Sigmoid colon (tissue), 7 donors: ENCODE measurements around the gene RHOJ. TPM values are rescaled to one million over a fixed set of nuclear protein-coding genes. Genes with fewer than 3 reads are reported as not detected.

Experiments used
- DNase-seq: peaks from one replicate; pipeline ENCODE4 v3.0.0-alpha.2; 2019
- H3K27ac ChIP-seq, 4 donors: fragments of 200-600 bp; sonication (generic); one replicate each; pipeline ENCODE4 v1.5.1; 2016 to 2019; ENCODE audit warnings: mild to moderate bottlenecking in 1 of 4
- H3K27me3 ChIP-seq, 3 donors: fragments of 200-600 bp; sonication (generic); one replicate each; pipeline ENCODE4 v1.5.1; 2019; ENCODE audit warnings: mild to moderate bottlenecking in 1 of 3
- H3K36me3 ChIP-seq, 4 donors: fragments of 200-600 bp; sonication (generic); one replicate each; pipeline ENCODE4 v1.5.1; 2016 to 2019
- H3K4me1 ChIP-seq, 4 donors: fragments of 200-600 bp; sonication (generic); one replicate each; pipeline ENCODE4 v1.5.1; 2017 to 2019
- H3K4me3 ChIP-seq, 4 donors: fragments of 200-600 bp; sonication (generic); one replicate each; pipeline ENCODE4 v1.5.1; 2017 to 2019; ENCODE audit warnings: mild to moderate bottlenecking in 2 of 4, moderate library complexity in 1 of 4
- H3K9me3 ChIP-seq, 4 donors: fragments of 200-600 bp in 3 of 4; sonication (generic) in 3 of 4; one replicate each; pipeline versions ENCODE4 v1.5.1 to v1.6.1; 2013 to 2019
- EP300 ChIP-seq, 4 donors: sonication (generic); formaldehyde crosslinking; IDR thresholded peaks; one replicate each; pipeline ENCODE4 v1.6.1; 2017; ENCODE audit warnings: antibody characterized with exemption in 4 of 4
- POLR2A ChIP-seq, 2 donors: fragments of 450-650 bp; IDR thresholded peaks; one replicate each; pipeline ENCODE4 v1.6.1; 2016; ENCODE audit warnings: antibody characterized with exemption in 2 of 2, mild to moderate bottlenecking in 2 of 2, moderate library complexity in 2 of 2
- POLR2AphosphoS5 ChIP-seq, 4 donors: sonication (generic); formaldehyde crosslinking; IDR thresholded peaks; one replicate each; pipeline ENCODE4 v1.6.1; 2017; ENCODE audit warnings: antibody characterized with exemption in 4 of 4
- WGBS, 2 donors: extraction: QIAGEN DNeasy Blood & Tissue Kit; methylation state at CpG; one replicate each; pipeline ENCODE4 v1.1.7; 2013; 5-methylcytosine and 5-hydroxymethylcytosine counted together
- intact Hi-C: fragments of 100-400 bp; cut with DNase I; formaldehyde crosslinking; loops from one replicate; pipeline ENCODE4 v1.15.1; 2023
- polyA plus RNA-seq, 3 donors: library from polyadenylated mRNA; stranded (reverse); fragments of 200-250 nt; gene quantifications; one replicate each; pipeline ENCODE4 v1.2.3, GENCODE V29; 2013
- total RNA-seq, 4 donors: library from RNA; depleted of rRNA; stranded (reverse); fragments of >200 nt; gene quantifications; one replicate each; pipeline ENCODE4 v1.1.0, GENCODE V29; 2016
- TF ChIP-seq, protein P1 (sequence below), 4 experiments: fragments of 450-650 bp in 3 of 4; fragments of 200-600 bp in 1 of 4; IDR thresholded peaks; one replicate each; pipeline ENCODE4 v1.5.1; 2016 to 2019; ENCODE audit warnings: antibody characterized with exemption in 4 of 4, mild to moderate bottlenecking in 3 of 4, moderate library complexity in 2 of 4
- donor health status: healthy with polysubstance abuse.
- donor health status: Bipolar disorder and iron deficiency.
- donor health status: healthy.

RHOJ gene
- total and polyA plus RNA-seq, 7 donors: 1.6 to 28.5 (median 6.6) TPM

DNA sequence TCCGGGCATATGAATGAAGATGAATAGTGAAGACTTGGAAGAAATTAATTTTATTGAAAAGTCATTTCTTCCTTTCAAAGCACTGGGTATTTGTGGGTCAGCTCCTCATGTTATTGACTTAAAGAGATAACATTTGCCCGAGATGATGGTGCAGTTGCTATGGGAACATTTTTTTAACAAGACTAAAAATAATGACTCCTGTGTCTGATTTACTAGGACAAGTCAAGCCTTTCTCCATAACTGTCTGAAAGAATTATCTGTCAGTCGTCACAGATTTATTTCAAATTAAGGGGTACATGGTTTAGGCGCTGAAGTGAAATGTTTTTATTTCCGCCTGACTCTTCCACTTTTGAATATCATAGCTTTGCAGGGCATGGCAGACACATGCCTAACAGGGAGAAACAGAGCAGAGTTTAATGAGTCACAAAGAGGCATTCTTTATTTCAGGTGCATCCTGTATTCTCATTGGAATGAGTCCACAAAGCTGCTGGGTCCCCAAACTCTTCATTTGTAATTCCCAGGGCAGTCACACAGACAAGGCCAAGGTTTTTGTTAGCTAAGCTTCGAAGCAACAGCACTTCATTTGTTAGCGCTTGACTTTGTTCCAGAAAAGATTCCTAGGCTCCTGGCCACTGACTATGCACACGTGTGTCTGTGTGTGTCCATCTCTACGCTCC, 118.8 kb downstream of the RHOJ start:
- H3K4me3 ChIP-seq: no peak overlapping the region
- no peaks in the 10 kb centered on the region for H3K36me3 ChIP-seq
- H3K27ac ChIP-seq: no peak overlapping the region
- intact Hi-C loops: no loop called here
- WGBS, 2 donors: 59 to 68% methylated on average over 9 of the region's 9 CpGs
- H3K9me3 ChIP-seq: no peaks in the 10 kb centered on the region
- no peak for TF ChIP-seq EP300 (IDR thresholded peaks at IDR 0.05)
- TF ChIP-seq, protein P1, sequence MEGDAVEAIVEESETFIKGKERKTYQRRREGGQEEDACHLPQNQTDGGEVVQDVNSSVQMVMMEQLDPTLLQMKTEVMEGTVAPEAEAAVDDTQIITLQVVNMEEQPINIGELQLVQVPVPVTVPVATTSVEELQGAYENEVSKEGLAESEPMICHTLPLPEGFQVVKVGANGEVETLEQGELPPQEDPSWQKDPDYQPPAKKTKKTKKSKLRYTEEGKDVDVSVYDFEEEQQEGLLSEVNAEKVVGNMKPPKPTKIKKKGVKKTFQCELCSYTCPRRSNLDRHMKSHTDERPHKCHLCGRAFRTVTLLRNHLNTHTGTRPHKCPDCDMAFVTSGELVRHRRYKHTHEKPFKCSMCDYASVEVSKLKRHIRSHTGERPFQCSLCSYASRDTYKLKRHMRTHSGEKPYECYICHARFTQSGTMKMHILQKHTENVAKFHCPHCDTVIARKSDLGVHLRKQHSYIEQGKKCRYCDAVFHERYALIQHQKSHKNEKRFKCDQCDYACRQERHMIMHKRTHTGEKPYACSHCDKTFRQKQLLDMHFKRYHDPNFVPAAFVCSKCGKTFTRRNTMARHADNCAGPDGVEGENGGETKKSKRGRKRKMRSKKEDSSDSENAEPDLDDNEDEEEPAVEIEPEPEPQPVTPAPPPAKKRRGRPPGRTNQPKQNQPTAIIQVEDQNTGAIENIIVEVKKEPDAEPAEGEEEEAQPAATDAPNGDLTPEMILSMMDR (IDR thresholded peaks at IDR 0.05): no peak
- TF ChIP-seq POLR2A (IDR thresholded peaks at IDR 0.05): no peak
- no peak for TF ChIP-seq POLR2AphosphoS5 (IDR thresholded peaks at IDR 0.05)
- DNase-seq: no peak
- no peaks in the 10 kb centered on the region for H3K27me3 ChIP-seq
- no peaks in the 10 kb centered on the region for H3K4me1 ChIP-seq

DNA sequence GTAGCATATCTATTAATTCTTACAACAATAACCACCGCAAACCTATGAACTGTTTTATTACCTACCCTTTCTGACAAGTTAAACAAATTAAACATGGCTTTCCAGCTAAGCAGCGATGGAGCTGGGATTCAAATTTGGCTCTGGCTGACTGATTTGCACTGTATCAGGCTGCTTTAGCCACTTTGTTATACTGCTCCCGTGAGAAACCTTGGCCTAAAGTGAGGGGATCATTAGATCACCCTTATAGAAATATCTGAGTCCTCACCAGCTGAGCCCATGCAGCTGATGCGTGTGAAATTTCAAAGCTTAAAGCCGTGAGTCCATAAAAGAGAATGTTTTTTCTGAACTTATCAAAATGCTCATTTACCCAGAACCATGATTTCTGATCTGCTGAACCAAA, 122.6 kb downstream of the RHOJ start:
- Histone ChIP-seq H3K4me3 (no peak overlapping the region), H3K27me3 (no peaks in the 10 kb centered on the region), H3K36me3 (no peaks in the 10 kb centered on the region), H3K4me1 (no peaks in the 10 kb centered on the region), H3K27ac (no peak overlapping the region), H3K9me3 (no peaks in the 10 kb centered on the region)
- DNase-seq: no peak
- TF ChIP-seq, protein P1 (IDR thresholded peaks at IDR 0.05): no peak
- no peak for TF ChIP-seq POLR2AphosphoS5 (IDR thresholded peaks at IDR 0.05)
- TF ChIP-seq POLR2A (IDR thresholded peaks at IDR 0.05): no peak
- no peak for TF ChIP-seq EP300 (IDR thresholded peaks at IDR 0.05)
- intact Hi-C loops: no loop called here
- 85 to 88% methylated on average over 5 of the region's 5 CpGs for WGBS, 2 donors

DNA sequence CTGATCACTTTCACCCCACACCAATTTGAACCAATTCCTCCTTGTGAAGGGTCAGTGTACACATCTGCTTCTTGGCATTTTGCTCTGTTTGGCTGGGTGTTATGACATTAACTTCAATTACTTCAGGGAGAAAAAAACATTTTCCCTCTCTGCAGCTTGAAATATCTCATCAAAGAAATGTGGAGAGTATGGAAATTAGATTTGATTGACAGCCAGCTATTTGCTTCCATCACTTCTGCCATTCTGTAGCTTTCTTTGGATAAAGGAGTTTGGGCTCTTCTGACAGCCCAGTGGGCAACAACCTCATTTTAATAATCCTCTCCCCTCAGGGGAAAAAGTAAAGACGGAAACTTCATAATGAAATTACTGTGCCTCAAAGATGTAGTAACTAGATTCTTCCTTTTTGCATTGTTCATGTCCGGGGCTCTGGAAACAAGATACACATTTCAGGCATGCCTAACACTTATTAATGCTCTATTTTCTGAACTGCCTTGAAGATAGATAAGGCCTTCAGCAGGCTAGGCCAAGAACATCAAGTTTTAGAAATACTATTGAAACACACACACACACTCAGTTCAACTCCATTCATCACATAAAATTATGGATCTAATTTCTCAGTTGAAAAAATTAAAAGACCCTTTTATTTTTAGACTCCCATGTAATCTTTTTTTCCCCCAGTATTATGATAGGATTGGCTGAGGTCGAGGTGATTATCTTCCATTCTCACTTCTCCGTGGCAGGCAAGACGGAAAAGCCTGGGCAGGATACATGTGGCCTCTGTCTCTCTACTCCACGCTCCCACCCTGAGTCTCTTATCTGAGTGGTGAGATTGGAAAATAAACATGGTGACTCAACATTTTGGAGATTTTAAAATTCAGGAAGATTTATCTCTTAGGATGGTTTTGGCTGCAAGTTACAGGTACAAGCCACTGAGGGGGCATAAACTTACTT, 124.8 kb downstream of the RHOJ start:
- Histone ChIP-seq H3K4me3 (no peak overlapping the region), H3K27ac (no peak overlapping the region), H3K9me3 (no peaks in the 10 kb centered on the region), H3K27me3 (no peaks in the 10 kb centered on the region), H3K36me3 (no peaks in the 10 kb centered on the region), H3K4me1 (no peaks in the 10 kb centered on the region)
- TF ChIP-seq EP300 (IDR thresholded peaks at IDR 0.05) (no peak), POLR2AphosphoS5 (IDR thresholded peaks at IDR 0.05) (no peak), POLR2A (IDR thresholded peaks at IDR 0.05) (no peak)
- TF ChIP-seq, protein P1 (IDR thresholded peaks at IDR 0.05): no peak
- intact Hi-C loops: no loop called here
- no peak for DNase-seq
- 75 to 81% methylated on average over 6 of the region's 6 CpGs for WGBS, 2 donors

DNA sequence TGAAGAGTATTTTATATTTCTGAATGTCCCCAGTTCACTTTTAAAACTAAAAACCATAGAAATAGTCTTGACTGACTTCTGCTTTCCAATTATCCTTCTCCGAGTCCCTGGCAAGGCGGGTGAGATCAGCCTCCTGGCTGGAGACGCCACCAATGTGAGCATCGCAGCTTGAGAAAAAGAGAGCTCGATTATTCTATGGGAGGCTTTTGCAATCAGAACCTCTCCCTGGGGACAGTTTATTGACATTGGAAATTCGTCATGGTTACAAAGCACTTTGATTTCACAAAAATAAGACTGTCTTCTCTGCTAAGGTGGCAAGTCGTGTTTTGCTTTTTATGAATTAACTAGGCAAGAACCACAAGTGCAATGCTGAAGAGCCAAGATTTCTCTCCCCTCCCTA, 138.1 kb downstream of the RHOJ start:
- H3K4me1 ChIP-seq: no peaks in the 10 kb centered on the region
- no peak for DNase-seq
- WGBS, 2 donors: 68 to 80% methylated on average over 7 of the region's 7 CpGs
- TF ChIP-seq POLR2A (IDR thresholded peaks at IDR 0.05) (no peak), EP300 (IDR thresholded peaks at IDR 0.05) (no peak), POLR2AphosphoS5 (IDR thresholded peaks at IDR 0.05) (no peak)
- TF ChIP-seq, protein P1 (IDR thresholded peaks at IDR 0.05): no peak
- H3K27me3 ChIP-seq: no peaks in the 10 kb centered on the region
- H3K27ac ChIP-seq: no peak overlapping the region
- H3K4me3 ChIP-seq: no peak overlapping the region
- no peaks in the 10 kb centered on the region for H3K9me3 ChIP-seq
- intact Hi-C loops: no loop called here
- H3K36me3 ChIP-seq: no peaks in the 10 kb centered on the region

Other genes with a start within 250 kb of the RHOJ start
- gene KCNH5, start 159.0 kb upstream of the RHOJ start, total RNA-seq: under 1 TPM; 0.16 to 0.36 (median 0.27) TPM
- under 1 TPM in 1 of 3 donors, not detected in 2; 0.09 TPM for gene KCNH5, start 159.0 kb upstream of the RHOJ start, polyA plus RNA-seq
- gene GPHB5, start 114.5 kb downstream of the RHOJ start, total RNA-seq: not detected
- not detected for gene GPHB5, start 114.5 kb downstream of the RHOJ start, polyA plus RNA-seq